GM21447 (cell line): Measurements from ENCODE around the gene SPACA6.
"Not testable (repeated sequence)": the region's sequence is repeated elsewhere in the genome, so short reads cannot be mapped to it uniquely, and the experiment has no call there.

Source experiments
- ATAC-seq: cut with Tn5 transposase; IDR thresholded peaks from one replicate; pipeline ENCODE4 v1.9.1; 2021; ENCODE audit not compliant: unreplicated experiment

SPACA6 gene

DNA sequence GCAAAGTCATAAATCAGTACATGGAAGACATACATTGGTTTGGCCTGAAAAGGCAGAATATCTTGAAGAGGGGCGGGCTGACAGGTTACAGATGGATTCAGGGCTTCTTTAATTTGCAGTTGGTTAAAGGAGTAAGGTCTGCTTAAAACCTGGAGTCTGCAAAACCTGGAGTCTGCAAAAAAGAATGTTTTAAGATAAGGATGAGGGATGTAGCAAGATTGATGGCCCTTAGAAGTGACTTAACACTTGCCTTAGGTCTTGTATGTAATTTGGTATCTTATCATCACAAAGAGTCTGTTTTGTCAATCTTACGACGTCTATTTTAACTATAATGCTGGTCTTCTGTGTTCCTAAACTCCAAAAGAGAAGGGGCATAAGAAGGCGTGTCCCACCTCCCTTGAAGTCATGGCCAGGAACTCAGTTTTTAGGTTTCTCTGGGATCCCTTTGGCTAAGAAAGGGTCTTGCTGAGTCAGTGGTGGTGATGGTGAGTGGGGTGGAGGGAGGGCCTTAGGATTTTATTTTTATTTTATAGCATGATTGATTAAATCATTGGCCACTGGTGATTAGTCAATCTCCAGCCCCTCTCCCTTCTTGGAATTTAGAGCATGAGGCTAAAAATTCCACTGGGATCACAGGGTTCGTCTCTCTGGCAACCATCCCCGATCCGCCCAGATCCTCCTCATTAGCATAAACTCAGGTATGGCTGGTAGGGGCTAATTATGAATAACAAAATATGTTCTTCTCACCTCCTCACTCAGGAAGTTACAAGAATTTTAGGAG is 40.8 kb downstream of the SPACA6 start:
- no peak for ATAC-seq

DNA sequence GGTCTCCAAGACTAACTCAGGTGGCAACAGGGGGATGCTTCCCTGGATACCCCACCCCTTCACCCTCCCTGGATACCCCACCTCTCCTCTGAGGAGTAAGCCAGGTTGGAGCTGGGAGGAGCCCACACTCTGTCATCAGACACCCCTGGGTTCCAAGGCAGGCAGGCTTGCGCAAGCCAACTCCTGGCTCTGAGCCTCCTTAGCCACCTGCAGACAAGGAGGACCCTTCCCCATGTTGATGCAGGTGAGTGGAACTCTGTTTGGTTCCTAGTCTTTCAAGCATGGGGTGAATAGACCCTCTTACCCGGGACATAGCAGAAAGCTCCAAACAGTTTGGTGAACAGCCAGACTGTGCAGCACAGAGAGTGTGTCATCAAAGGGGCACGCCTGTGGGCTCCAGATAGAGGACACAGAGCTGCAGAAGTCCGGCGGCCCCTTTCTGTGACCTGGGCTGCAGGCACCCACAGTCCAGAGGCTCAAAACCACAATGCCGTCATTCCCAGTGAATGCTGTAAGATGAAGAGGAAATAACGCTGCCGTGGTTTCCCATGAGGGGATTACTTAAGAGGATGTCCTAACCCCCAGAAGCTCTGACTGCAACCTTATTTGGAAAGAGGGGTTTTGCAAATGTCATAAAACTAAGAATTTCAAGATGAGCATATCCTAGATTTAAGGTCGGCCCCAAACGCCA is 42.8 kb downstream of the SPACA6 start:
- no peak for ATAC-seq

DNA sequence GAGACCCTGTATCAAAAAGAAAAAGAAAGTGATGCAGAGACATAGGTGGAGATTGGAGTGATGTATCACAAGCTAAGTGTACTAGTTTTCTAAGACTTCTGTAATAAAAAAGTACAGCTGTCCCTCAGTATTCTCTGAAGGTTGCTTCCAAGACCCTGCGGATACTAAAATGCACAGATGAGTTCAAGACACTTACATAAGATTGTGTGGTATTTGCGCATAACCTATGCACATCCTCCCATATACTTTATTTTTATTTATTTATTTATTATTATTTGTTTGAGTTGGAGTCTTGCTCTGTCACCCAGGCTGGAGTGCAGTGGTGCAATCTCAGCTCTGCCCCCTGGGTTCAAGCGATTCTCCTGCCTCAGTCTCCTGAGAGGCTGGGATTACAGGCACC is 44.3 kb downstream of the SPACA6 start:
- no peak for ATAC-seq

DNA sequence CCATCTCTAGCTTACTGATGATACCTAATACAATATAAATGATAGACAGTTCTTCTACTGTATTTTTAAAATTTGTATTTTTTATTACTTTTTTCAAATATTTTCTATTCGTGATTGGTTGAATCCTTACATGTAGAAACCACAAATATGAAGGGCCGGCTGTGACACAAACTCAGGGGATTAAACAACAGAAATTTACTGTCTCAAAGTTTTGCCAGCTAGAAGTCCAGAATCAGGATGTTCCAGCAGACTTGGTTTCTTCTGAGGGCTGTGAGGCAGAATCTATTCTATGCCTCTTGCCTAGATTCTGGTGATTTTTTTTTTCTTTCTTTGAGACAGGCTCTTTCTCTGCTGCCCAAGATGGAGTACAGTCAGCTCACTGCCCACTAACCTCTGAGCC is 44.8 kb downstream of the SPACA6 start:
- ATAC-seq = no peak

DNA sequence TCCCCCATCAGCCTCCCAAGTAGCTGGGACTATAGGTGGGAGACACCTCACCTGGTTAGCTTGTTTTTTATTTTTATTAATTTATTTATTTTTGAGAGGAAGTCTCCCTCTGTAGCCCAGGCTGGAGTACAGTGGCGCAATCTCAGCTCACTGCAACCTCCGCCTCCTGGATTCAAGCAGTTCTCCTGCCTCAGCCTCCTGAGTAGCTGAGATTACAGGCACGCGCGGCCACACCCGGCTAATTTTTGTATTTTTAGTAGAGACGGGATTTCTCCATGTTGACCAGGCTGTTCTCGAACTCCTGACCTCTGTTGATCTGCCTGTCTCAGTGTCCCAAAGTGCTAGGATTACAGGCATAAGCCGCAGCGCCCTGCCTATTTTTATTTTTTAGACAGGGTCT is 45.4 kb downstream of the SPACA6 start:
- not testable (repeated sequence) for ATAC-seq

DNA sequence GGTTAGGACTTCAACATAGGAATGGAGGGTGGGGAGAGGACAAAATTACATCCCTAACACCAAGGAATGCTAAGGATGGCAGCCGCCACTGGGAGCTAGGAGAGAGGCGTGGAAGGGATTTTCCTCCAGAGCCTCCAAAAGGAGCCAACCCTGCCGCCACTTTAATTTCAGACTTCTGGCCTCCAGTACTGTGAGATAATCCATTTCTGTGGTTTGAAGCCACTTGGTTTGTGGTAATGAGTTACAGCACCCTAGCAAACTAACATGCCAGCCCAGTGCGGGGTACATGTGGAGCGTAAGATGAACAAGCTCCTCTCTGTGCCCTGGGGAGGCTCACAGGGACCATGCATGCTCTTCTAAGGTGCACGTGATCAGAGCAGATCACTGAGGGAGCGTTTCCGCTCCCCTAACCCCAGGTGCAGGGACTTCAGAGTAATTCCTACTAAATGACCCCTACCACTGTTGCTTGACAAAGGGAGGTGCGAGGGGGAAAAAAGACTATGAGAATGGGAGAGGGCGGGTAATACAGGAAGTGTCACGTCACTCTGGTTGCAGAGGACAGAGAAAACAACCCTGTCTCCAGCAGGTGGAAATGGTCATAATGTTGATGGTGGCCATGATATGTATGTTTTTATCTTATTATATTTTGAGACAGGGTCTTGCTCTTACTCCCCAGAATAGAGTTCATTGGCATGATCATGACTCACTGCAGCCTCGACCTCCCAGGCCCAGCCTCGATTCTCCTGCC is 46.5 kb downstream of the SPACA6 start:
- ATAC-seq = no peak

DNA sequence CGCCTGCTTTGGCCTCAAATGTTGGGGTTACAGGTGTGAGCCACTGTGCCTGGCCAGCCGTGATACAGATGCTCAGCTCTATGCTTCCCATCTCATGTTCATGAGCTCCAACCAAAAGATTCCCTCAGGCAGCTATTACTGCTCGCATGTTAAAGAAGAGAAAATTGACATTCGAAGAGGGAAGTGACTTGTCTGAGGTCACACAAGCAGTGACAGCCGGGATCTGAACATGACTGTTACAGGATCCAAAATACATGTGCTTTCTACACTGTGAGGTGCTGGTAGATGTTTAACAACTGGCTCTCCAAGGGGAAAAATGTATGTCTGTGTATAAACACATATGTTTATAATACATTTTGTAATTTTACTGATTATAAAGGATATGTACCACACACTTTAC is 47.2 kb downstream of the SPACA6 start:
- ATAC-seq = no peak

DNA sequence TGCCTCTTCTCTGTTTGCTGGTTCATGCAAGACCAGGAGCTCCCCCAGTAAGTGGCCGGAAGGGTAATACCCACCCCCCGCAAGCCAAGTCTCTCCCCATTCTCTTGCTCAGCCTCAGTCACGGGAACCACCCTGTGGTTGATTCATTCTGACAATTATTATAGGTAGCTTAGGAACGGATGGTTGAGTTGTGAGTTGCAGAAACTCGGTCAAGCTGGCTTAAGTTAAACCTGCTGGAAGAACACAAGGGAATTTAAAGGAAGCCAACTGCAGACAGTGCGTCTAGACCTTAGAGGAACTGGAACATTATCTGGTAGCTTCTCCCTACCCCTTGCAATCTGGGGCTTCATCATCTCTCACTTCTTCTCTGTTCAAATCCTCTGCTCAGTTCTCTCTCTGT is 49.7 kb downstream of the SPACA6 start:
- no peak for ATAC-seq

DNA sequence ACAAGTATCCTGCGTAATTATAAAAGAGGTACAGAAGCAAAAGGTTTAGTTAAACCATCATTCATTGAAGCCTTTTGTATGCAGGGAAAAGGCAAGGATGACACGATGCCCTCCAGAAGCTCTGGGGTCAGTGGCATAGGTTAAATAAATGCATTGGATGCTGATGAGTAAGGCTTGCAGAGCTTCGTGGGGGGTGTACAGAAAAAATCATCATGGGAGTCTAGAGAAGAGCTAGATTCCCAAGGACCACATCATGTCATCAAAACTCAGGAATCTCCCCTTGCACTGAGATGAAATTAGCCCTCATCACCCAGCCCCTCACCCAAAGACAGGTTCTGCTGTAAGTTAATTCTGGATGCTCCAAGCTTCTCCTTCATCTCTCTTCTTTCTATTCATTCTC is 50.3 kb downstream of the SPACA6 start:
- no peak for ATAC-seq

DNA sequence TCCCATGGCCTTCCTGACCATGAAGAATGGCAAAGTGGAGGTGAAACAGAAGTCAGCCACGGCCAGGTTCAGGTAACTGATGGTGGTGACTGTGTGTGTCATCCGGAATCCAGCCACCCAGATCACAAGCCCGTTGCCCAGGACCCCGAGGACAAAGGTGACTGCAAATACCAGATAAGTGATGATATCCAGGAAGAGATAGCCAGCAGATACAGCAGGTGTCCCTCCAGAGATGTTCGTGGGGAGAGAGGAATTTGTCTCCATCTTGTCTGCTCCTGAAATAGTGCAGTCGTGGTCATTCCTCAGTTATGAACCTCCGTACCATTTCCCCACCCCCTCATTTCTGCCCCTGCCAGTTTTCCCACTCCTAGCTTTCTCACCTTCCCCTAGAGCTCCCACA is 53.6 kb downstream of the SPACA6 start:
- ATAC-seq = no peak

DNA sequence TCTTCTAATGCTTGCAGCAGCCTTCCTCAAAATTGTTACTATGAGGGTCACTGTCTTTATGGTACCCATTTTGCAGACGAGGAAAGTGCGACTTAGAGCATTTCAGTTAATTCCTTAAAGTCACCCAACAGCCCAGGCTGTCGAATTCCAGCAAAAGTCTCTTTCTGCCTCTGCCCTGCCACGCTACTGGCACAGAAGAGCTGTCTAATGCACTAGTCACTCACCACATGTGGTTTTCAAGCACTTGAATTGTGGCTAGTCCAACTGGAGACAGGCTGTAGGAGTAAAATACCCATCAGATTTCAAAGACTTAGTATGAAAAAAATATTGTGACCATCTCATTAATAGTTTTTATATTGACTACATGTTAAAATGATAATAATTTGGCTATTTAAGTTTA is 56.8 kb downstream of the SPACA6 start:
- no peak for ATAC-seq

DNA sequence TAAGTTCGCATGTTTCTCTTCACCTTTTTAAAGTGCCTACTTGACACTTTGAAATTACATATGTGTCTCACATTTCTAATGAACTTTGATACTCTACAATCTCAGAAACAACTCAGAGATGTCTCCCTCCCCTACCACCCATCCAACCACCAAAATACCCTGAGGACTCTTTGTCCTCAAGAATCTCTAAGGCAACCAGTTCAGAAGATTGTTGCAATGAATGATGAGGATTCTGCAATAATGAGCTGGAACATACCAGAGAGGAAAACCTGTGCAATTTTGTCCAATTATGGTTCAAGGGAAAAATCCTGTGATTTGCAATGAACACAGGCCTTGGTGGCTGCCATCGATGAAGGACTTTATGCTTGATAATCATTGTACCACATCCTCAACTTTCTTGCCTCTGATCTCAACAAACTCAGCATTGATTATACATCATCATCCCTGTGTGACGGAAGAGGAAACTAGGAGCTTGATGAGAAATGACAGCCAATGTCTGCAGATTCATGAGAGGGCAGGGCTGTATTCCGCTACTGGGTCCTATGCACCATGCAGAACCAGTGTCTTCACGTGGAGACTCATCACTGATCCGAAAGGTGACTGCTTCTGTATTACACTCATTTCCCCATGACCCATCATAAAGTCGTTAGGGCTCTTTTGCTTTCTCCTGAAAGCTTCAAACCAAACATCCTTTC is 57.4 kb downstream of the SPACA6 start:
- no peak for ATAC-seq

DNA sequence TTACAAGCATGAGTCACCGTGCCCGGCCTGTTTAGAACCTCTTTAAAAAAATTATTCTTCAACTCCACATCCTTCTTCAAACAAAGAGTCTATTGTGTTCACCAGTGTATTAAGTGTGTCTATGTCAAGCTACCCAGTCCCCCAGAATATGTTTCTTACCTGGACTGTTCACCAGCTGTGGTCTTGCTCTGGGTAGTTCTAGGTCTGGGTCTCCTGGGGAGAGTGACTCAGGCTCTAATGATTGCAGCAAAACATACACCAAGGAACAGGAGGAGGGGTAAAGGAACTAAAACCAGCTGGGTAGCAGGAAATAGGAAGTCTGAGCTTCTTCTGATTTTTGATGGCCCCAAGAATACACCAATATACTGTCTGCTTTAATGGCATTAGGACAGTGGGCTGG is 58.5 kb downstream of the SPACA6 start, which contains the start of gene FPR1:
Gene FPR1 (minus strand): TSS at position 224 of the 400 bp plus-strand sequence. CDS start 4,884 bp downstream, outside the sequence.
- ATAC-seq = no peak

DNA sequence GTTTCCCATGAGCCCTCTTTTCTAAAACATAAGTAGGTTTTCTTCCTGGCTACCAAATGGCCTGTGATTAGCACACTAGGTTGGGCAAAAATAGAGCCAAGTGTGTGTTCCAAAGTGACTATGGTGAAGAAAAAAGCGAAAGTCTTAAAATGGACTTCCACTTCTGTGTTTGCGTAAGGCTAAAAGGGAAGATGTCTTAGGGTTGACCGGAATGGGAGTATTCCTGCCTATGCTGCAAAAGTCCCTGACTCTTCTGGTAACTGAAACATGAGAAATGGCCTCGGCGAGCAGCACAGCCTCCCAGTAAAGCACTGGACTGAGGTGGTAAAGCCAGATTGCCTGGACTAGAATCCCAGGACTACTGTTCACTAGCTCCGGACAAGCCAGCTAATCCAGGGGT is 61.0 kb downstream of the SPACA6 start:
- ATAC-seq = no peak

DNA sequence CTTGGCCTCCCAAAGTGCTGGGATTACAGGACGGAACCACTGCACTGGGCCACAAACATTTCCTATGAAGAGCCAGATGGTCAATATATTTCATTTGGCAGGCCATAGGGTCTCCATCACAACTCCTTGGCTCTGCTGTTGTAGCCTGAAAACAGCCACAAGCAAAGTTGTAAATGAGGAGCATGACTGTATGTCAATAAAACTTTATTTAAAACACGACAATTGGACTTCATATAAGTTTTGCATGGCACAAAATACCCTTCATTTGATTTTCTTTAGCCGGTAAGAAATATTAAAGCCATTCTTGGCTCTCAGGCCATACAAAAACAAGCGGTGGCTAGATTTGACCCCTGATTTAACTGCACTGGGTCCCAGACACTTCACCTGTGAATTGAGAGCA is 61.6 kb downstream of the SPACA6 start:
- ATAC-seq = no peak
